GM23248 (cell line): ENCODE results near the gene SMURF2. TPM values are rescaled to one million over a fixed set of nuclear protein-coding genes. Genes with fewer than 3 reads are reported as not detected.

Experiments used
- DNase-seq: peaks from one replicate; pipeline ENCODE4 v3.0.0-alpha.2; 2015
- H2AFZ ChIP-seq: fragments of 200-600 bp; sonication (generic); 2 replicates; pipeline ENCODE4 v1.6.1; 2016; ENCODE audit warnings: antibody characterized with exemption
- H3F3A ChIP-seq: fragments of 200-600 bp; sonication (generic); 2 replicates; pipeline ENCODE4 v1.6.1; 2016; ENCODE audit warnings: mild to moderate bottlenecking, antibody characterized with exemption, mixed run types; ENCODE audit not compliant: insufficient read depth
- H3K27ac ChIP-seq: fragments of 200-600 bp; sonication (generic); 2 replicates; pipeline ENCODE4 v1.5.1; 2016; ENCODE audit warnings: mild to moderate bottlenecking
- H3K27me3 ChIP-seq: fragments of 200-600 bp; sonication (generic); replicated peaks from 2 replicates; pipeline ENCODE4 v1.6.1; 2016; ENCODE audit warnings: mild to moderate bottlenecking; ENCODE audit not compliant: insufficient read depth
- H3K36me3 ChIP-seq: fragments of 200-600 bp; sonication (generic); 2 replicates; pipeline ENCODE4 v1.6.1; 2016; ENCODE audit warnings: low read depth, mild to moderate bottlenecking
- H3K4me1 ChIP-seq: fragments of 200-600 bp; sonication (generic); 2 replicates; pipeline ENCODE4 v1.6.1; 2016; ENCODE audit warnings: mild to moderate bottlenecking; ENCODE audit not compliant: insufficient read depth
- H3K4me2 ChIP-seq: fragments of 200-600 bp; sonication (generic); one replicate; pipeline ENCODE4 v1.6.1; 2016; ENCODE audit warnings: mild to moderate bottlenecking; ENCODE audit not compliant: unreplicated experiment
- H3K4me3 ChIP-seq: fragments of 200-600 bp; sonication (generic); 2 replicates; pipeline ENCODE4 v1.5.1; 2016; ENCODE audit warnings: mild to moderate bottlenecking
- H3K79me2 ChIP-seq: fragments of 200-600 bp; sonication (generic); 2 replicates; pipeline ENCODE4 v1.6.1; 2016; ENCODE audit warnings: mild to moderate bottlenecking; ENCODE audit not compliant: insufficient read depth
- H3K9ac ChIP-seq: fragments of 200-600 bp; sonication (generic); 2 replicates; pipeline ENCODE4 v1.6.1; 2016; ENCODE audit warnings: mild to moderate bottlenecking
- H3K9me2 ChIP-seq: fragments of 200-600 bp; sonication (generic); 2 replicates; pipeline ENCODE4 v1.6.1; 2016; ENCODE audit warnings: mixed run types, mild to moderate bottlenecking, moderate library complexity; ENCODE audit not compliant: insufficient read depth
- H3K9me3 ChIP-seq: fragments of 200-600 bp; sonication (generic); one replicate; pipeline ENCODE4 v1.6.1; 2017; ENCODE audit warnings: low read depth
- H4K20me1 ChIP-seq: fragments of 200-600 bp; sonication (generic); 2 replicates; pipeline ENCODE4 v1.6.0; 2016; ENCODE audit not compliant: insufficient read depth
- EZH2 ChIP-seq: fragments of 200-600 bp; sonication (generic); IDR thresholded peaks from 2 replicates; pipeline ENCODE4 v1.6.1; 2018; ENCODE audit warnings: antibody characterized with exemption, mild to moderate bottlenecking; ENCODE audit not compliant: insufficient read depth, poor library complexity, severe bottlenecking
- EZH2phosphoT487 ChIP-seq: fragments of 200-600 bp; sonication (generic); IDR thresholded peaks from 2 replicates; pipeline ENCODE4 v1.6.1; 2018; ENCODE audit warnings: antibody characterized with exemption, moderate library complexity, mild to moderate bottlenecking, low read depth; ENCODE audit not compliant: insufficient read depth
- WGBS, 2 experiments: methylation state at CpG; one replicate each; pipeline ENCODE4 v1.1.6; 2015 to 2017; ENCODE audit warnings: low lambda C conversion rate in 2 of 2, low coverage in 1 of 2; ENCODE audit errors: missing lambda C conversion rate in 2 of 2; 5-methylcytosine and 5-hydroxymethylcytosine counted together
- in situ Hi-C: fragments of 300-500 bp; cut with MboI; formaldehyde crosslinking; loops from 2 replicates; pipeline ENCODE4 v1.15.0; 2020
- polyA plus RNA-seq: library from polyadenylated mRNA; unstranded; fragments of >200 nt; fragmentation: Nextera tagmentation; extraction: Ambion mirVana; gene quantifications from 2 replicates; pipeline ENCODE4 v1.2.1, GENCODE V29; 2016
- total RNA-seq: library from RNA; depleted of rRNA; stranded (reverse); fragments of >200 nt; shearing (Covaris generic); gene quantifications from 2 replicates; pipeline ENCODE4 v1.2.3, GENCODE V29; 2014; rRNA removed

The SMURF2 gene
- total RNA-seq (157 and 159 TPM in 2 replicates), polyA plus RNA-seq (50.8 and 54.3 TPM in 2 replicates)

GRCh38 chr17:64661976-64662773, at the start of gene SMURF2:
Gene SMURF2, minus strand, starts transcription at chr17:64662307. Its CDS starts 427 bp downstream, at chr17:64661880.
- Histone ChIP-seq H3K4me1 (peaks cover 31% of the 10 kb centered on the region), H3K27me3 (no peaks in the 10 kb centered on the region), H3K79me2 (peaks cover 56% of the 10 kb centered on the region), H3K4me2 (peak within 1 kb of the TSS; percentile 97), H4K20me1 (no peaks in the 10 kb centered on the region), H3K27ac (peak within 1 kb of the TSS; percentile 81), H3F3A (peaks cover 64% of the 10 kb centered on the region), H3K36me3 (0 out of 2 replicates have a peak, but pooled peaks cover 5% of the 10 kb centered on the region), H3K9ac (peak within 1 kb of the TSS; percentile 89), H3K4me3 (peak within 1 kb of the TSS; percentile 93), H3K9me3 (no peaks in the 10 kb centered on the region), H3K9me2 (no peaks in the 10 kb centered on the region), H2AFZ (peak within 1 kb of the TSS; percentile 76)
- WGBS, 2 experiments, result 0 to 1% methylated on average over 47 to 80 of the region's 95 CpGs
- DNase-seq, result peak; percentile 91
- TF ChIP-seq EZH2, result no peak
- TF ChIP-seq EZH2phosphoT487, result no peak
- in situ Hi-C loops, result no loop called here

GRCh38 chr17:64709481-64709880, 47.4 kb upstream of the SMURF2 start:
- H3K9me3 ChIP-seq, result no peaks in the 10 kb centered on the region
- H3K79me2 ChIP-seq, result no peaks in the 10 kb centered on the region
- WGBS, 2 experiments, result 71% methylated on average over 4 of the region's 4 CpGs
- TF ChIP-seq EZH2 (no peak), EZH2phosphoT487 (no peak)
- H3F3A ChIP-seq, result peaks cover 24% of the 10 kb centered on the region
- H3K9ac ChIP-seq, result no peak overlapping the region
- H3K4me3 ChIP-seq, result no peak overlapping the region
- H3K9me2 ChIP-seq, result no peaks in the 10 kb centered on the region
- H3K4me1 ChIP-seq, result peaks cover 34% of the 10 kb centered on the region
- in situ Hi-C loops, result no loop called here
- H3K36me3 ChIP-seq, result no peaks in the 10 kb centered on the region
- DNase-seq, result no peak
- H3K27me3 ChIP-seq, result no peaks in the 10 kb centered on the region
- no peaks in the 10 kb centered on the region for H4K20me1 ChIP-seq
- no peak overlapping the region for H3K4me2 ChIP-seq
- no peak overlapping the region for H2AFZ ChIP-seq
- no peak overlapping the region for H3K27ac ChIP-seq

GRCh38 chr17:64707050-64707591, 45.0 kb upstream of the SMURF2 start:
- Histone ChIP-seq H3K9me2 (no peaks in the 10 kb centered on the region), H3K9ac (peak overlapping the region; percentile 73), H3K9me3 (no peaks in the 10 kb centered on the region), H3K27ac (peak overlapping the region; percentile 87), H3K27me3 (no peaks in the 10 kb centered on the region), H3K4me1 (peaks cover 24% of the 10 kb centered on the region), H3K4me2 (peak overlapping the region; percentile 84), H2AFZ (no peak overlapping the region), H3K79me2 (no peaks in the 10 kb centered on the region), H3K4me3 (peak overlapping the region; percentile 49; the same call in 1 of the 2 replicates), H3K36me3 (no peaks in the 10 kb centered on the region), H4K20me1 (no peaks in the 10 kb centered on the region), H3F3A (peaks cover 24% of the 10 kb centered on the region)
- DNase-seq, result peak; percentile 99
- in situ Hi-C loops, result no loop called here
- WGBS, 2 experiments, result 1 to 3% methylated on average over 10 of the region's 10 CpGs
- TF ChIP-seq EZH2, result no peak
- TF ChIP-seq EZH2phosphoT487, result no peak

GRCh38 chr17:64706224-64707049, 44.3 kb upstream of the SMURF2 start:
- Histone ChIP-seq H3K4me3 (peak overlapping the region; percentile 49; the same call in 1 of the 2 replicates), H3F3A (peaks cover 24% of the 10 kb centered on the region), H2AFZ (no peak overlapping the region), H3K27me3 (no peaks in the 10 kb centered on the region), H3K9ac (peak overlapping the region; percentile 73), H4K20me1 (no peaks in the 10 kb centered on the region), H3K36me3 (no peaks in the 10 kb centered on the region), H3K79me2 (no peaks in the 10 kb centered on the region), H3K9me3 (no peaks in the 10 kb centered on the region), H3K9me2 (no peaks in the 10 kb centered on the region), H3K4me2 (peak overlapping the region; percentile 84), H3K27ac (peak overlapping the region; percentile 87), H3K4me1 (peaks cover 25% of the 10 kb centered on the region)
- 52 to 65% methylated on average over 8 of the region's 8 CpGs for WGBS, 2 experiments
- no peak for TF ChIP-seq EZH2phosphoT487
- TF ChIP-seq EZH2, result no peak
- peak; percentile 56 for DNase-seq
- in situ Hi-C loops, result no loop called here
